ENCODE measurements around the gene ACTR1B. TPM values are rescaled to one million over a fixed set of nuclear protein-coding genes. Genes with fewer than 3 reads are reported as not detected.

Gene ACTR1B
- total RNA-seq, 4 donors from 2014 or later, result 64.9 to 106 (median 76.3) TPM

- no peak for DNase-seq
- H3K4me1 ChIP-seq, result no peaks in the 10 kb centered on the region
- intact Hi-C loops (cut with DNase I), result no loop called here
- H3K27ac ChIP-seq, result no peak overlapping the region
- no peaks in the 10 kb centered on the region for H3K27me3 ChIP-seq
- H3K4me3 ChIP-seq (replicated peaks in 1 of 3), result no peak overlapping the region
- TF ChIP-seq, protein P1, sequence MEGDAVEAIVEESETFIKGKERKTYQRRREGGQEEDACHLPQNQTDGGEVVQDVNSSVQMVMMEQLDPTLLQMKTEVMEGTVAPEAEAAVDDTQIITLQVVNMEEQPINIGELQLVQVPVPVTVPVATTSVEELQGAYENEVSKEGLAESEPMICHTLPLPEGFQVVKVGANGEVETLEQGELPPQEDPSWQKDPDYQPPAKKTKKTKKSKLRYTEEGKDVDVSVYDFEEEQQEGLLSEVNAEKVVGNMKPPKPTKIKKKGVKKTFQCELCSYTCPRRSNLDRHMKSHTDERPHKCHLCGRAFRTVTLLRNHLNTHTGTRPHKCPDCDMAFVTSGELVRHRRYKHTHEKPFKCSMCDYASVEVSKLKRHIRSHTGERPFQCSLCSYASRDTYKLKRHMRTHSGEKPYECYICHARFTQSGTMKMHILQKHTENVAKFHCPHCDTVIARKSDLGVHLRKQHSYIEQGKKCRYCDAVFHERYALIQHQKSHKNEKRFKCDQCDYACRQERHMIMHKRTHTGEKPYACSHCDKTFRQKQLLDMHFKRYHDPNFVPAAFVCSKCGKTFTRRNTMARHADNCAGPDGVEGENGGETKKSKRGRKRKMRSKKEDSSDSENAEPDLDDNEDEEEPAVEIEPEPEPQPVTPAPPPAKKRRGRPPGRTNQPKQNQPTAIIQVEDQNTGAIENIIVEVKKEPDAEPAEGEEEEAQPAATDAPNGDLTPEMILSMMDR (IDR thresholded peaks at IDR 0.05), result no peak
- TF ChIP-seq POLR2A (IDR thresholded peaks at IDR 0.05), result no peak
- H3K9me3 ChIP-seq, result no peaks in the 10 kb centered on the region
- 69 to 80% methylated on average over 4 of the region's 4 CpGs for WGBS, 2 donors
- no peaks in the 10 kb centered on the region for H3K36me3 ChIP-seq
These were observed 44.2 kb upstream of the ACTR1B start for GRCh38 chr2:97708048-97708380.

GRCh38 chr2:97707362-97708047 is 43.7 kb upstream of the ACTR1B start:
- no peak overlapping the region for H3K4me3 ChIP-seq (replicated peaks in 1 of 3)
- intact Hi-C loops (cut with DNase I), result no loop called here
- 82% methylated on average over 2 to 7 of the region's 11 CpGs for WGBS, 2 donors
- H3K36me3 ChIP-seq, result no peaks in the 10 kb centered on the region
- H3K27ac ChIP-seq, result no peak overlapping the region
- no peaks in the 10 kb centered on the region for H3K4me1 ChIP-seq
- DNase-seq, result no peak
- no peaks in the 10 kb centered on the region for H3K9me3 ChIP-seq
- H3K27me3 ChIP-seq, result no peaks in the 10 kb centered on the region
- TF ChIP-seq, protein P1 (IDR thresholded peaks at IDR 0.05), result no peak
- TF ChIP-seq POLR2A (IDR thresholded peaks at IDR 0.05), result no peak

GRCh38 chr2:97706708-97707345 is 43.0 kb upstream of the ACTR1B start:
- Histone ChIP-seq H3K27ac (no peak overlapping the region), H3K4me3 (replicated peaks in 1 of 3) (no peak overlapping the region), H3K36me3 (no peaks in the 10 kb centered on the region), H3K27me3 (no peaks in the 10 kb centered on the region), H3K4me1 (no peaks in the 10 kb centered on the region), H3K9me3 (no peaks in the 10 kb centered on the region)
- TF ChIP-seq, protein P1 (IDR thresholded peaks at IDR 0.05), result no peak
- no peak for TF ChIP-seq POLR2A (IDR thresholded peaks at IDR 0.05)
- WGBS, 2 donors, result 67 to 70% methylated on average over 11 of the region's 11 CpGs
- DNase-seq, result no peak
- intact Hi-C loops (cut with DNase I), result no loop called here

- WGBS, 2 donors, result 95 to 96% methylated on average over 13 of the region's 13 CpGs
- intact Hi-C loops (cut with DNase I), result no loop called here
These were observed 42.3 kb upstream of the ACTR1B start for GRCh38 chr2:97706112-97706511.

GRCh38 chr2:97704989-97705388 is 41.1 kb upstream of the ACTR1B start:
- no peaks in the 10 kb centered on the region for H3K36me3 ChIP-seq
- TF ChIP-seq, protein P1 (IDR thresholded peaks at IDR 0.05), result no peak
- TF ChIP-seq POLR2A (IDR thresholded peaks at IDR 0.05), result no peak
- H3K4me1 ChIP-seq, result no peaks in the 10 kb centered on the region
- H3K27ac ChIP-seq, result no peak overlapping the region
- DNase-seq, result no peak
- no peaks in the 10 kb centered on the region for H3K9me3 ChIP-seq
- intact Hi-C loops (cut with DNase I), result no loop called here
- 91 to 93% methylated on average over 5 of the region's 5 CpGs for WGBS, 2 donors
- no peaks in the 10 kb centered on the region for H3K27me3 ChIP-seq
- H3K4me3 ChIP-seq (replicated peaks in 1 of 3), result no peak overlapping the region

More at GRCh38 chr2:97706112-97706511, 42.3 kb upstream of the ACTR1B start:
- H3K4me3 ChIP-seq (replicated peaks in 1 of 3), result no peak overlapping the region
- H3K9me3 ChIP-seq, result no peaks in the 10 kb centered on the region
- no peak overlapping the region for H3K27ac ChIP-seq
- H3K36me3 ChIP-seq, result no peaks in the 10 kb centered on the region
- no peak for DNase-seq
- no peaks in the 10 kb centered on the region for H3K27me3 ChIP-seq
- no peaks in the 10 kb centered on the region for H3K4me1 ChIP-seq
- TF ChIP-seq, protein P1 (IDR thresholded peaks at IDR 0.05), result no peak
- no peak for TF ChIP-seq POLR2A (IDR thresholded peaks at IDR 0.05)
